Measurements from ENCODE around the gene OR52E2. TPM values are rescaled to one million over a fixed set of nuclear protein-coding genes. Genes with fewer than 3 reads are reported as not detected.

The OR52E2 gene
- total RNA-seq = not detected in 2 replicates

GRCh38 chr11:5059391-5059790 is at the start of gene OR52E2:
Gene OR52E2, minus strand, starts transcription at chr11:5059627. Its CDS starts 0 bp downstream, at chr11:5059627.

GRCh38 chr11:5069272-5069671 is 9.8 kb upstream of the OR52E2 start, which contains the start of gene OR52E1:
Gene OR52E1, plus strand, starts transcription at chr11:5069572.

GRCh38 chr11:5046226-5046625 is 13.2 kb downstream of the OR52E2 start, which contains the start of gene OR52J3:
Gene OR52J3, plus strand, starts transcription at chr11:5046526. Its CDS starts 0 bp downstream, at chr11:5046526.

Other genes with a start within 250 kb of the OR52E2 start
- not detected in 2 replicates for gene OR51F2, start 238.3 kb downstream of the OR52E2 start, total RNA-seq
- gene OR51S1, start 210.4 kb downstream of the OR52E2 start, total RNA-seq = not detected in 2 replicates
- not detected in 2 replicates for gene OR51T1, start 177.7 kb downstream of the OR52E2 start, total RNA-seq
- not detected in 2 replicates for gene OR51A7, start 155.8 kb downstream of the OR52E2 start, total RNA-seq
- gene OR51G2, start 140.3 kb downstream of the OR52E2 start, total RNA-seq = not detected in 2 replicates
- not detected in 2 replicates for gene OR51G1, start 135.3 kb downstream of the OR52E2 start, total RNA-seq
- not detected in 2 replicates for gene OR51A4, start 112.0 kb downstream of the OR52E2 start, total RNA-seq
- gene OR51A2, start 103.9 kb downstream of the OR52E2 start, total RNA-seq = not detected in 2 replicates
- not detected in 2 replicates for gene OR51L1, start 64.8 kb downstream of the OR52E2 start, total RNA-seq
- gene OR52J3, start 13.1 kb downstream of the OR52E2 start, total RNA-seq = not detected in 2 replicates
- not detected in 2 replicates for gene OR52E1, start 9.9 kb upstream of the OR52E2 start, total RNA-seq
- not detected in 2 replicates for gene OR52A5, start 78.7 kb upstream of the OR52E2 start, total RNA-seq
- not detected in 2 replicates for gene OR52A1, start 95.1 kb upstream of the OR52E2 start, total RNA-seq
- gene OR51V1, start 141.1 kb upstream of the OR52E2 start, total RNA-seq = not detected in 2 replicates
- gene HBB, start 167.4 kb upstream of the OR52E2 start, total RNA-seq = not detected in 2 replicates
- gene HBD, start 174.9 kb upstream of the OR52E2 start, total RNA-seq = not detected in 2 replicates
- gene HBG1, start 190.2 kb upstream of the OR52E2 start, total RNA-seq = not detected in 2 replicates
- 0.18 TPM in 1 of 2 replicates, not detected in the other for gene HBG2, start 195.2 kb upstream of the OR52E2 start, total RNA-seq
- gene HBE1, start 210.3 kb upstream of the OR52E2 start, total RNA-seq = 0.18 TPM in 1 of 2 replicates, not detected in the other
- gene OR51B4, start 242.3 kb upstream of the OR52E2 start, total RNA-seq = not detected in 2 replicates

Data from endothelial cell of coronary artery (primary cell).